C4-2B (cell line): Measurements from ENCODE around the gene KRT17.

ENCODE experiments used
- ZFX ChIP-seq: fragments of 450-650 bp; IDR thresholded peaks from 2 replicates; pipeline ENCODE4 v1.6.1; 2017
- TF ChIP-seq, protein P1 (sequence below): fragments of 450-650 bp; conservative IDR thresholded peaks from 2 replicates; pipeline ENCODE4 v1.5.1; 2017; ENCODE audit warnings: mild to moderate bottlenecking

DNA sequence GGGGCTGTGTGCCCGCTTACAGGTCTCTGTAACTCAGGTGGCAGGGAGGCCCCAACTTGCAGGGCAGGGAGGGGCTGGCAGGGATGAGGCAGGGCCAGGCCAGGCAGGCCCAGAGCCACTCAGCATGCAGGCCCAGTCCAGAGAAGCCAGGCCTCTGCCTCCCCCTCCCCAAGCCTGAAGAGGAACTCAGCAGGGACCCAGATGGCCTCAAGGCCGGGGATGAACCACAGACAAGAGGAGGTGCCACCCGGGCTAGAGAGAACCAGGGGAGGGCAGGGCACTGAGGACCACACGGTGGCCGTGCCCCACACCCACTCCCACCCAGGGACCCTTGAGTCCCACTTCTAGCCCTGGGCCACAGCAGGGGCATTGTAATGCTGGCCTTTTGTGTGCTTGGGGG lies 34.5 kb upstream of the KRT17 start:
- TF ChIP-seq, protein P1, sequence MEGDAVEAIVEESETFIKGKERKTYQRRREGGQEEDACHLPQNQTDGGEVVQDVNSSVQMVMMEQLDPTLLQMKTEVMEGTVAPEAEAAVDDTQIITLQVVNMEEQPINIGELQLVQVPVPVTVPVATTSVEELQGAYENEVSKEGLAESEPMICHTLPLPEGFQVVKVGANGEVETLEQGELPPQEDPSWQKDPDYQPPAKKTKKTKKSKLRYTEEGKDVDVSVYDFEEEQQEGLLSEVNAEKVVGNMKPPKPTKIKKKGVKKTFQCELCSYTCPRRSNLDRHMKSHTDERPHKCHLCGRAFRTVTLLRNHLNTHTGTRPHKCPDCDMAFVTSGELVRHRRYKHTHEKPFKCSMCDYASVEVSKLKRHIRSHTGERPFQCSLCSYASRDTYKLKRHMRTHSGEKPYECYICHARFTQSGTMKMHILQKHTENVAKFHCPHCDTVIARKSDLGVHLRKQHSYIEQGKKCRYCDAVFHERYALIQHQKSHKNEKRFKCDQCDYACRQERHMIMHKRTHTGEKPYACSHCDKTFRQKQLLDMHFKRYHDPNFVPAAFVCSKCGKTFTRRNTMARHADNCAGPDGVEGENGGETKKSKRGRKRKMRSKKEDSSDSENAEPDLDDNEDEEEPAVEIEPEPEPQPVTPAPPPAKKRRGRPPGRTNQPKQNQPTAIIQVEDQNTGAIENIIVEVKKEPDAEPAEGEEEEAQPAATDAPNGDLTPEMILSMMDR: no peak
- TF ChIP-seq ZFX: no peak
